Pancreas (tissue), 10 donors: ENCODE measurements around the gene MAZ. TPM values are rescaled to one million over a fixed set of nuclear protein-coding genes. Genes with fewer than 3 reads are reported as not detected.
A peak's percentile ranks its signal among the peaks of the same experiment; 100 is the strongest.
"Not testable (repeated sequence)": the region's sequence is repeated elsewhere in the genome, so short reads cannot be mapped to it uniquely, and the experiment has no call there.

Experiments
- ATAC-seq, 4 donors: fragments of 200-7000 bp; cut with Tn5 transposase; one replicate each; pipeline versions ENCODE4 v1.8.0 to v1.9.1; 2020; ENCODE audit warnings: mild to moderate bottlenecking in 4 of 4, moderate library complexity in 4 of 4
- DNase-seq, 6 donors: peaks; one replicate each; pipeline ENCODE4 v3.0.0-alpha.2; 2020
- FAIRE-seq: peaks from 2 replicates; lab custom pipeline; 2012; peaks lifted over from hg19 to GRCh38; lab: Jason Lieb, UNC
- H3K27ac ChIP-seq, 4 donors: fragments of 200-600 bp; sonication (generic); 1 replicate in 3 of 4; 2 replicates in 1 of 4; pipeline versions ENCODE4 v1.5.0 to v1.8.0; 2020
- H3K27me3 ChIP-seq, 4 donors: fragments of 200-600 bp; one replicate each; pipeline ENCODE4 v1.8.0; 2021
- H3K36me3 ChIP-seq, 3 donors: fragments of 200-600 bp; sonication (generic) in 1 of 3; one replicate each; pipeline versions ENCODE4 v1.5.0 to v1.8.0; 2020 to 2021
- H3K4me1 ChIP-seq, 3 donors: fragments of 200-600 bp; one replicate each; pipeline ENCODE4 v1.8.0; 2021
- H3K4me3 ChIP-seq, 4 donors: fragments of 200-600 bp; sonication (generic) in 2 of 4; one replicate each; pipeline versions ENCODE4 v1.5.0 to v1.8.0; 2020 to 2021
- H3K9me3 ChIP-seq, 4 donors: fragments of 200-600 bp; one replicate each; pipeline ENCODE4 v1.8.0; 2021
- WGBS, 2 donors: extraction: QIAGEN DNeasy Blood & Tissue Kit; methylation state at CpG; one replicate each; pipeline ENCODE4 v1.1.7; 2013; 5-methylcytosine and 5-hydroxymethylcytosine counted together
- intact Hi-C, 3 donors: fragments of 100-400 bp; cut with DNase I; formaldehyde crosslinking; loops; one replicate each; pipeline versions ENCODE4 v1.11.1 to v1.14.2; 2022
- polyA plus RNA-seq, 2 donors: library from polyadenylated mRNA; stranded (reverse); fragments of 200-250 nt; gene quantifications; one replicate each; pipeline ENCODE4 v1.2.3, GENCODE V29; 2013
- total RNA-seq, 6 donors: library from RNA; stranded (reverse); fragmentation: NEBNext Ultra II Directional in 4 of 6; extraction: Animal tissue kit (Norgen Biotek cat#: 25700) in 4 of 6; gene quantifications; one replicate each; pipeline versions ENCODE4 v1.2.1 to v1.2.4, GENCODE V29; 2021 to 2023
- TF ChIP-seq, protein P1 (sequence below), 4 donors: fragments of 200-600 bp; sonication (generic) in 3 of 4; IDR thresholded peaks; one replicate each; pipeline versions ENCODE4 v1.5.0 to v1.8.0; 2021; ENCODE audit warnings: antibody characterized with exemption in 4 of 4
- donor health status: healthy with polysubstance abuse.
- donor health status: DM: no; HTN: no; CAD: no; lungs with moderate emphysema.
- donor health status: DM: no; HTN: no; CAD: no.
- donor health status: control.
- donor health status: control.
- donor health status: Bipolar disorder and iron deficiency.
- donor health status: DM: yes; HTN: yes; CAD: no.
- donor health status: DM: no; HTN: no; CAD: no.
- donor health status: DM: no; HTN: no; CAD: no.
- donor health status: DM: yes; HTN: yes; CAD: no.

The MAZ gene
- total and polyA plus RNA-seq, 8 donors: 84.8 to 122 (median 96.2) TPM

DNA sequence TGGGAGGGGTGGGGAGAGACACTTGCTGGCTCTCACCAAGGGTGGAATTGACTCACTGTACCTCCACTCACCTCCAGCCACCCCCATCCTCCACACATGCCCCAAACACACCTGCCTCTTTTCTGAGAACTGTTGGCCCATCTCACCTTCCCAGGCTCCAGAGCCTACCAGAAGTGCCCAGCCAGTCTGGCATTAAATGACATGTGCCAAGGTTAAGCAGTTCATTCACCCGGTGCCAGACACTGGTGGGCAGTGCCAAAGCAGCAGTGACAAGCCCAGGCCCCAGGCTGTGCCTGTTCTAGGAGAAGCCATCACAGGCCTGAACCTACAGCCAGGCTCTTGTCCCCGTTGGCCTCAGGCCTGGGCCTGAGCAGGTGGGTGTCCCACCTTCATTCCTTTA is 25.2 kb downstream of the MAZ start:
- no peaks in the 10 kb centered on the region for H3K27me3 ChIP-seq
- ATAC-seq (peak; percentile 82 to 90 (median 87)), FAIRE-seq (no peak), DNase-seq (peak; percentile 77 to 93 (median 92))
- H3K36me3 ChIP-seq: peaks cover 6 to 27% (median 8%) of the 10 kb centered on the region in 3 donors
- no peak overlapping the region for H3K4me3 ChIP-seq
- TF ChIP-seq, protein P1, sequence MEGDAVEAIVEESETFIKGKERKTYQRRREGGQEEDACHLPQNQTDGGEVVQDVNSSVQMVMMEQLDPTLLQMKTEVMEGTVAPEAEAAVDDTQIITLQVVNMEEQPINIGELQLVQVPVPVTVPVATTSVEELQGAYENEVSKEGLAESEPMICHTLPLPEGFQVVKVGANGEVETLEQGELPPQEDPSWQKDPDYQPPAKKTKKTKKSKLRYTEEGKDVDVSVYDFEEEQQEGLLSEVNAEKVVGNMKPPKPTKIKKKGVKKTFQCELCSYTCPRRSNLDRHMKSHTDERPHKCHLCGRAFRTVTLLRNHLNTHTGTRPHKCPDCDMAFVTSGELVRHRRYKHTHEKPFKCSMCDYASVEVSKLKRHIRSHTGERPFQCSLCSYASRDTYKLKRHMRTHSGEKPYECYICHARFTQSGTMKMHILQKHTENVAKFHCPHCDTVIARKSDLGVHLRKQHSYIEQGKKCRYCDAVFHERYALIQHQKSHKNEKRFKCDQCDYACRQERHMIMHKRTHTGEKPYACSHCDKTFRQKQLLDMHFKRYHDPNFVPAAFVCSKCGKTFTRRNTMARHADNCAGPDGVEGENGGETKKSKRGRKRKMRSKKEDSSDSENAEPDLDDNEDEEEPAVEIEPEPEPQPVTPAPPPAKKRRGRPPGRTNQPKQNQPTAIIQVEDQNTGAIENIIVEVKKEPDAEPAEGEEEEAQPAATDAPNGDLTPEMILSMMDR (IDR thresholded peaks at IDR 0.05): no peak
- no peaks in the 10 kb centered on the region for H3K9me3 ChIP-seq
- peak overlapping the region in 2 of 4 donors; percentile 74 to 79 for H3K27ac ChIP-seq
- 28 to 41% methylated on average over 2 of the region's 2 CpGs for WGBS, 2 donors
- intact Hi-C loops: no loop called here
- peaks cover 16 to 34% (median 32%) of the 10 kb centered on the region in 3 donors for H3K4me1 ChIP-seq

DNA sequence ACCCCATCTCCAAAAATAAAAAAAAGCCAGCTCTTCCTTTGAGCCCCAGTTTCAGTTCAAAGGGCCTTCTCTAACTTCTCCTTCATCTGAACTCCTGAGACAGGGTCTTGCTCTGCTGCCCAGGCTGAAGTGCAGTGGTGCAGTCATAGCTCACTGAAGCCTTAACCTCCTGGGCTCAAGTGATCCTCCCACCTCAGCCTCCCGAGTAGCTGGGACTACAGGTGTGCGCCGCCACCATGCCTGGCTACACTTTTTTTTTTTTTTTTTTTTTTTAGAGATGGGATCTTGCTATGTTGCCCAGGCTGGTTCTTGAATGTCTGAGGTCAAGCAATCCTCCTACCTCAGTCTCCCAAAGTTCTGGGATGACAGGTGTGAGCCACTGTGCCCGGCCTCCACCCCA is 26.9 kb downstream of the MAZ start:
- H3K27ac ChIP-seq, H3K27me3 ChIP-seq, DNase-seq, ATAC-seq, intact Hi-C loops, H3K4me3 ChIP-seq, H3K9me3 ChIP-seq, FAIRE-seq: not testable (repeated sequence)
- Histone ChIP-seq H3K36me3 (peaks cover 6 to 45% (median 14%) of the 10 kb centered on the region in 3 donors), H3K4me1 (peaks cover 15 to 29% (median 25%) of the 10 kb centered on the region in 3 donors)
- 97 to 98% methylated on average over 4 of the region's 4 CpGs for WGBS, 2 donors

DNA sequence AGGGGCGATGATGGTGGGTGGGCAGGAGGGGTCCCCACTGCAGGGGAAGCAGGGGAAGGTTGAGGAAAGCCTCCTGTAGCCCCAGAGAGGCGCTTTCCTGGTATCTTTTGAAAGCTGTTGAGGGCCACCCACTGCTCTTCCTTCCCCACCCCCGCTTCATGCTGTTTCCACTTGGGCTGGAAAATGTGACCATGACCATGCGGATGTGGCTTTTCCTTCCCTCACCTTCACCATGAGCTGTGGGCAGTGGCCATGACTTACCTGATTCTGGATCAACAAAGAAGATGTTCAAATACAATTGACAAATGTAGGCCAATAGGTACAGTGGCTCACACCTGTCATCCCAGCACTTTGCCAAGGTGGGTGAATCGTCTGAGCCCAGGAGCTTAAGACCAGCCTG is 27.8 kb downstream of the MAZ start:
- Histone ChIP-seq H3K9me3 (no peaks in the 10 kb centered on the region), H3K36me3 (peaks cover 6 to 45% (median 14%) of the 10 kb centered on the region in 3 donors), H3K4me3 (no peak overlapping the region), H3K27me3 (no peaks in the 10 kb centered on the region), H3K27ac (no peak overlapping the region), H3K4me1 (peaks cover 10 to 21% (median 16%) of the 10 kb centered on the region in 3 donors)
- TF ChIP-seq, protein P1 (IDR thresholded peaks at IDR 0.05): no peak
- intact Hi-C loops: no loop called here
- ATAC-seq (no peak), DNase-seq (no peak), FAIRE-seq (no peak)
- WGBS, 2 donors: 93 to 99% methylated on average over 5 of the region's 5 CpGs

DNA sequence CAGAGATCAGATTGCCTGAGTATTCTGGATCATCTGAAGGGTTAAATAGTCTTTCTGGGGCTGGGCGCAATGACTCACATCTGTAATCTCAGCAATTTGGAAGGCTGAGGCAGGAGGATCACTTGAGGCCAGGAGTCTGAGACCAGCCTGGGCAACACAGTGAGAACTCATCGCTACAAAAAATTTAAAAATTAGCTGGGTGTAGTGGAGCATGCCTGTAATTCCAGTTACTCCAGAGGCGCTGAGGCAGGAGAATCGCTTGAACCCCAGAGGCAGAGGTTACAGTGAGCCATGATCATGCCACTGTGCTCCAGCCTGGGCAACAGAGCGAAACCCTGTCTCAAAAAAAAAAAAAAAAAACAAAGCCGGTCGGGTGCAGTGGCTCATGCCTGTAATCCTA is 29.6 kb downstream of the MAZ start:
- Histone ChIP-seq H3K36me3 (peaks cover 6 to 58% (median 16%) of the 10 kb centered on the region in 3 donors), H3K9me3 (no peaks in the 10 kb centered on the region), H3K27ac (no peak overlapping the region), H3K4me1 (peaks cover 0 to 4% (median 3%) of the 10 kb centered on the region in 3 donors), H3K27me3 (no peaks in the 10 kb centered on the region), H3K4me3 (no peak overlapping the region)
- FAIRE-seq (no peak), DNase-seq (no peak), ATAC-seq (no peak)
- WGBS, 2 donors: 95 to 96% methylated on average over 7 of the region's 7 CpGs
- TF ChIP-seq, protein P1 (IDR thresholded peaks at IDR 0.05): no peak
- intact Hi-C loops: no loop called here

DNA sequence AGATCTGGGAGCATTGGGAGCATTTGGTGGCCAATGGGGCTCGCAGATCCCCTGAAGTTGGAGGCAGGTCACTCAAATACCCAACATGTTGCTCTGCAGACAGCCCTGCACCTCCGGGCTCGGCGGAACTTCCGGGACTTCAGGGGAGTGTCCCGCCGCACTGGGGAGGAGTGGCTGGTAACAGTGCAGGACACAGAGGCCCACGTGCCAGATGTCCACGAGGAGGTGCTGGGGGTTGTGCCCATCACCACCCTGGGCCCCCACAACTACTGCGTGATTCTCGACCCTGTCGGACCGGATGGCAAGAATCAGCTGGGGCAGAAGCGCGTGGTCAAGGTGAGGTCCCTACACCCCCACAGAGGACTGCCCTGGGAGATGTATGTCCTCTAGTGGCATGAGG is 30.3 kb downstream of the MAZ start:
- no peaks in the 10 kb centered on the region for H3K4me1 ChIP-seq
- 88 to 92% methylated on average over 15 of the region's 15 CpGs for WGBS, 2 donors
- no peak for DNase-seq
- ATAC-seq: peak in 1 of 4 donors; percentile 17
- H3K27me3 ChIP-seq: no peaks in the 10 kb centered on the region
- no peak overlapping the region for H3K27ac ChIP-seq
- no peak overlapping the region for H3K4me3 ChIP-seq
- no peaks in the 10 kb centered on the region for H3K9me3 ChIP-seq
- TF ChIP-seq, protein P1 (IDR thresholded peaks at IDR 0.05): no peak
- H3K36me3 ChIP-seq: peaks cover 6 to 63% (median 23%) of the 10 kb centered on the region in 3 donors
- intact Hi-C loops: no loop called here
- no peak for FAIRE-seq
